ENCODE results near the gene ZNF609.
"Not testable (repeated sequence)": the region's sequence is repeated elsewhere in the genome, so short reads cannot be mapped to it uniquely, and the experiment has no call there.

The ZNF609 gene

GRCh38 chr15:64586259-64586870, 126.0 kb downstream of the ZNF609 start:
- no peak for DNase-seq (ENCODE audit: low spot score)

- no peak for DNase-seq (ENCODE audit: low spot score)
Observed at GRCh38 chr15:64586984-64587383, 126.6 kb downstream of the ZNF609 start.

GRCh38 chr15:64589435-64590084, 129.2 kb downstream of the ZNF609 start:
- no peak for DNase-seq (ENCODE audit: low spot score)

GRCh38 chr15:64592845-64593244, 132.5 kb downstream of the ZNF609 start:
- not testable (repeated sequence) for DNase-seq (ENCODE audit: low spot score)

- DNase-seq (ENCODE audit: low spot score), result no peak
Observed at GRCh38 chr15:64596701-64597476, 136.5 kb downstream of the ZNF609 start.

- no peak for DNase-seq (ENCODE audit: low spot score)
Observed at GRCh38 chr15:64597477-64597822, 137.1 kb downstream of the ZNF609 start.

GRCh38 chr15:64599226-64599625, 138.8 kb downstream of the ZNF609 start:
- DNase-seq (ENCODE audit: low spot score), result no peak

GRCh38 chr15:64599716-64600115, 139.3 kb downstream of the ZNF609 start:
- no peak for DNase-seq (ENCODE audit: low spot score)

- no peak for DNase-seq (ENCODE audit: low spot score)
Observed at GRCh38 chr15:64600794-64601193, 140.4 kb downstream of the ZNF609 start.

GRCh38 chr15:64604319-64604718, 143.9 kb downstream of the ZNF609 start:
- no peak for DNase-seq (ENCODE audit: low spot score)

GRCh38 chr15:64607416-64607815, 147.0 kb downstream of the ZNF609 start:
- DNase-seq (ENCODE audit: low spot score), result not testable (repeated sequence)

- no peak for DNase-seq (ENCODE audit: low spot score)
Observed at GRCh38 chr15:64610257-64610919, 150.0 kb downstream of the ZNF609 start.

GRCh38 chr15:64611085-64611725, 150.8 kb downstream of the ZNF609 start:
- no peak for DNase-seq (ENCODE audit: low spot score)

GRCh38 chr15:64614519-64614918, 154.1 kb downstream of the ZNF609 start:
- no peak for DNase-seq (ENCODE audit: low spot score)

GRCh38 chr15:64617727-64618126, 157.3 kb downstream of the ZNF609 start:
- DNase-seq (ENCODE audit: low spot score), result no peak

GRCh38 chr15:64618138-64618537, 157.8 kb downstream of the ZNF609 start:
- no peak for DNase-seq (ENCODE audit: low spot score)

GRCh38 chr15:64618540-64618939, 158.2 kb downstream of the ZNF609 start:
- DNase-seq (ENCODE audit: low spot score), result no peak

- no peak for DNase-seq (ENCODE audit: low spot score)
Observed at GRCh38 chr15:64619880-64620839, 159.8 kb downstream of the ZNF609 start.

GRCh38 chr15:64621056-64621455, 160.7 kb downstream of the ZNF609 start:
- DNase-seq (ENCODE audit: low spot score), result no peak

GRCh38 chr15:64622410-64623260, 162.3 kb downstream of the ZNF609 start:
- DNase-seq (ENCODE audit: low spot score), result no peak

Data from HuH-7.5 (cell line).